Measurements from ENCODE around the gene LCN9.

LCN9 gene

GRCh38 chr9:135695036-135695435 is 31.9 kb downstream of the LCN9 start:
- TF ChIP-seq GATA3 (IDR thresholded peaks at IDR 0.05; ENCODE audit: low read depth, low read length) (no peak), GATA2 (IDR thresholded peaks at IDR 0.05; ENCODE audit: low read depth, low read length) (no peak)

GRCh38 chr9:135695642-135696041 is 32.5 kb downstream of the LCN9 start:
- TF ChIP-seq GATA3 (IDR thresholded peaks at IDR 0.05; ENCODE audit: low read depth, low read length) (no peak), GATA2 (IDR thresholded peaks at IDR 0.05; ENCODE audit: low read depth, low read length) (no peak)

DNA sequence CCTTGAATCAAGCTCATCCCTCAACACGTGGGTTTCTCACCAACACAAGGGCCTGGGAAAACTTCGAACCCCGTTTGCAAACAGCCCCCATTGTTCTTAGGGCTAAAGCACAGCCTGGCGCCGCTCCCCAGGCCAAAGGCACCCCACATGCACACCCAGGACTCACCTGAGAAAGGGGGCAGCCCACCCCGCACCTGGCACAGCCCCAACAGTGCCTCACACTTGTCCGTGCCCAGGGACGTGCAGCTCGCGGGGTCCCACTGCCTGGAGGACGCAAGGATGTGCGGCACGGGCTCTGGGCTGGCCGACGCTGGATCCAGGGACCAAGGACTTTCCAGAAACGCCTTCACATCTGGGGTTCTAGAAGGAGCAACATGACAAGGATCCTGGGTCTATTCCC is 33.3 kb downstream of the LCN9 start:
- TF ChIP-seq GATA3 (IDR thresholded peaks at IDR 0.05; ENCODE audit: low read depth, low read length), result no peak
- TF ChIP-seq GATA2 (IDR thresholded peaks at IDR 0.05; ENCODE audit: low read depth, low read length), result no peak

DNA sequence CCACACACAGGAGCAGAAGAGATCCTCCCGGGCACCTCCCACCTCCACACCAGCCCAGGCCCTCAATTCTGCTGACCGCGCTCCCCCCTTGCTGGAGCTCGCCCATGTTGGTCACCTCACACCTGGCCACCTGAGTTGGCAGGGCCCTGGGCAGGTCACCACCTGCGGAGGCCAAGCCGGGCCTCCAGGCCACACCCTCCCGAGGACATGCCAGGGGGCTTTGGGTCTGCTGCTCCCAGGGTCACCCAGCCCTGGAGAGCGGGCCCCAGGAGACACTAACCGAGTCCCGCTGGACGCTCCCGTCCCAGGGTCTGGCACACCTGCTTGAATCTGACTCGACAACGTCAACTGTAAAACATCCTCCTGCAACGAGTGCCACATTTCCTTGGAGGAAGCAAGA is 34.1 kb downstream of the LCN9 start:
- TF ChIP-seq GATA3 (IDR thresholded peaks at IDR 0.05; ENCODE audit: low read depth, low read length) (no peak), GATA2 (IDR thresholded peaks at IDR 0.05; ENCODE audit: low read depth, low read length) (no peak)

DNA sequence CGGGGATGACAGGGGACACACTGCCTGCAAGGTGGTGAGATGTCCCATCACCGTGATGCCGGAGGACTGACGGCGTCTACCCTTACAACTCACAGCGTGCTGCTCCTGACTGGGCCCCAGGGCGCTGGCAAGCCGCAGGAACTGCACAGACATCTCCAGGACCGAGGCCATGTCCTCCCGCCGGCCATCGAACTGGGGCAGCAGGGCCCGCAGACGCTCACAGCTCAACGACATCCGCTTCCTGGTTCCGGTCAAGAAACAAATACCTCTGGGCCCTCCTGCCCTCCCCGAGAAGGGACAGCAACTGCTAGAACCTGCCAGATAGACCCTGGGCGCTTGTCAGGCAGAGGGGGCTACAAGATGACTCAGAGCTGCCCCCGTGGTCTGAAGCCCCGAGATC is 35.1 kb downstream of the LCN9 start:
- TF ChIP-seq GATA3 (IDR thresholded peaks at IDR 0.05; ENCODE audit: low read depth, low read length), result no peak

DNA sequence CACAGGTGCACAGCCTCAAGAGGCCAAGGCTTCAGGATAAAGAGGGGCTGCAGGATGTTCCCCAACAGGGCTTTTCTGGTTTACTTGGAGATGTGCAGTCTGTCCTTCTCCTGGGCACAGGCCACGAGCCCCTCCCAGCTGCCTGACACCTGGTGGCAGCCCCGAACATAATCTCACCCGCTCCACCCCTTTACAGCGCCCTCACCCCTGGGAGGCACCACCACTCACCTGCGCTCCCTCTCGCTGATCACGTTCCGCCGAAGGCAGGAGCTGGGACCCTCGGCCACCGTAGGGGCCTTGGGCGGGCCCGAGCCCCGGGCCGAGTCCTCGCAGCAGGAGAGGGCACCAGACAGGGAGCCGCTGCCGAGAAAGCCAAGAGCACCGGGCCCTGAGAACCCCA is 35.7 kb downstream of the LCN9 start:
- TF ChIP-seq GATA3 (IDR thresholded peaks at IDR 0.05; ENCODE audit: low read depth, low read length) (no peak), GATA2 (IDR thresholded peaks at IDR 0.05; ENCODE audit: low read depth, low read length) (no peak)

GRCh38 chr9:135699440-135699839 is 36.3 kb downstream of the LCN9 start, which contains the start of gene SOHLH1:
Gene SOHLH1 (minus strand): TSS chr9:135699481. CDS start chr9:135699467, 14 bp downstream.
- TF ChIP-seq GATA2 (IDR thresholded peaks at IDR 0.05; ENCODE audit: low read depth, low read length) (no peak), GATA3 (IDR thresholded peaks at IDR 0.05; ENCODE audit: low read depth, low read length) (no peak)

DNA sequence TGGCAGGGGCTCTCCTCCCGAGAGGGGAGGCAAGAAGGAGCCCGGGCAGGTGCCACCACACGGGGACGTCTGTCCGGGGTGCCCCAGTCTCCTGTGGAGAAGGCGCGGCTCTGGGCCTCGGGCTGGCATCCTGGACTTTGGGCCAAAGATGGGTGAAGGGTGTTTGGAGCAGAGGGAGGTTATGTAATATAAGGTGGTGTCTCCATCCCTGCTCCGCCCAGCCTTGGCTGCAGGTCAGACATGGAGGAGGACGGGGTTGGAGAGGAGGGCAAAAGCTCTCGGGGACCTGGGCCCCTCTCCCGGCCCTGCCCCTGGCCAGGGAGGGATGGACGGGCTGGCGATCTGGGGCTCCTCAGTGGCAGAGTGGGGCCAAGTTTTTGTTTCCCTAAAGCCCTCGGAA is 37.4 kb downstream of the LCN9 start:
- TF ChIP-seq GATA3 (IDR thresholded peaks at IDR 0.05; ENCODE audit: low read depth, low read length) (no peak), GATA2 (IDR thresholded peaks at IDR 0.05; ENCODE audit: low read depth, low read length) (no peak)

DNA sequence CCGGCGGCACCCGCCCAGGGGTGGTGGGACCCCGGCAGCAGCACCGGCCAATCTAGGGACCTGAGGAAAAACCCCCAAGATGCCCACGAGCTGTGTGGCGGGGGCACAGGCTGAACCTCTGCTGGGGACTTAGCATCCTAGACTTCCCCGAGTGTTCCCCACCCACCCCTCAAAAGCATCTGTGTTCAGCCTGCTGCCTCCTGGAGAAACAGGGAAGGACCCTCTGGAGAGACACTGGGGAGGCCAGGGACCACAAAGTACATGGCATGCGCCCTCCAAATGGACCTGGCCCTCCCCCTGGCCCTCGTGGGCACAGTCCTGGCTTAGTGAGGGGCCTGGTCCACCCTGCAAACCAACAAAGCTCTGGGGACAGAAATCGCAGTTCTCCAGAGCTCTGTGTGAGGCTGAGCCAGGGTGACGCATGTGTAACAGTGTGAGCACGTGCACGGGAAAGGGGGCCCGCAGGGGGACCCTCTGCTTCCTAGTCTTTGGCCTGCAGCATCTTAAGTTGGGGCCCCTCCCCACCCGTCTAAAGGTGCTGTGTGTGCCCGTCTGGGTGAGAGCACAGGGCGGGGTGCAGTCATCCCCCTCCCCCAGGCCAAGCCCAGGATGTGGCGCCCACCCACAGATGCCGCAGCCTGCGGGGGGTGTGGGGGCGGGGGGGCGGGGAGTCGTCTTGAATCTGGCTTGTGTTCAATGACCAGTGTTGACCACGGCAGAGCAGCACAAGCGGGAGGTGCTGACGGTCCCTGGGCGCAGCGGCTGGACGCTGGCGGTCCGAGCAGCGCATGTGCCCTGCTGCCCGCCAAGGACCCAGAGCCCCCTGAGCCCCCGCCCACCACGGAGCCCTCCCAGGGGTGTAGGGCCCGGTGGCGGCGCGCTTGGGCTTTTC is 38.2 kb downstream of the LCN9 start:
- TF ChIP-seq GATA3 (IDR thresholded peaks at IDR 0.05; ENCODE audit: low read depth, low read length), result no peak
- no peak for TF ChIP-seq GATA2 (IDR thresholded peaks at IDR 0.05; ENCODE audit: low read depth, low read length)

DNA sequence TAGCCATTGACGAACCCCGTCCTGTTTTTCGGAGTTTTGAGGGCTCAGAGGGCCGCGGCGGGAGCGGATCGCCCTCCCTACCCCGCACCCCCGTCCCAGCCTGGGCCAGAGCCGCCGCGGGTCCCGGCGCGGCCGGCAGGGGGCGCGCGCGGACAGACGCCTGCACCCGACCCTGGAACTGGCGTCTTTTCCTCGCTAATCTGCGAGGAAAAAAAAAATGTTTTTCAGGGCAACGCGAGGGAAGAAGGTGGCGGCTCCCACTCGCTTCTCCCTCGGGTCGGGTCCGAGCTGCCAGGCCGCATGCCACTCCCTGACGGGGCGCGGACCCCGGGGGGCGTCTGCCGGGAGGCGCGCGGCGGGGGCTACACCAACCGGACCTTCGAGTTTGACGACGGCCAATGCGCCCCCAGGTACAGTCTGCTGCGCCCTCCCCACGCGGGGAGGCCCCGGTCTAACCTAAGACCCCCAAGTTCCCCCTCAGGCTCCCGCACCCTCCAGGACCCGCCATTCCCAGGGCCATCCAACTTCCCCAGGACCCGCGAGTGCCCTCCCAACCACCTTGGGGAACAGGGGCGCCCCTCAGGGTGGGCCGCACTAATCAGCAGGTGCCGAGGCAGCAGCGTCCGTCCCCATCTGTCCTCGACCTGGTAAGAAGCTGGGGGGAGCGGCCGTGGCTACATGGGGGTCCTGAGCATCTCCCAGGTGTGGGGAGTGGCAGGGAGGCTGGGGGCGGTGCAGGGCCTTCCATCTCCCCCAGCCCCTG is 39.0 kb downstream of the LCN9 start, which contains the start of gene KCNT1:
TSS of gene KCNT1 (plus strand) at position 227 of the 763 bp plus-strand sequence. CDS start at position 301, 74 bp downstream.
- TF ChIP-seq GATA2 (IDR thresholded peaks at IDR 0.05; ENCODE audit: low read depth, low read length) (no peak), GATA3 (IDR thresholded peaks at IDR 0.05; ENCODE audit: low read depth, low read length) (no peak)

GRCh38 chr9:135703726-135704125 is 40.6 kb downstream of the LCN9 start:
- no peak for TF ChIP-seq GATA3 (IDR thresholded peaks at IDR 0.05; ENCODE audit: low read depth, low read length)
- TF ChIP-seq GATA2 (IDR thresholded peaks at IDR 0.05; ENCODE audit: low read depth, low read length), result no peak

DNA sequence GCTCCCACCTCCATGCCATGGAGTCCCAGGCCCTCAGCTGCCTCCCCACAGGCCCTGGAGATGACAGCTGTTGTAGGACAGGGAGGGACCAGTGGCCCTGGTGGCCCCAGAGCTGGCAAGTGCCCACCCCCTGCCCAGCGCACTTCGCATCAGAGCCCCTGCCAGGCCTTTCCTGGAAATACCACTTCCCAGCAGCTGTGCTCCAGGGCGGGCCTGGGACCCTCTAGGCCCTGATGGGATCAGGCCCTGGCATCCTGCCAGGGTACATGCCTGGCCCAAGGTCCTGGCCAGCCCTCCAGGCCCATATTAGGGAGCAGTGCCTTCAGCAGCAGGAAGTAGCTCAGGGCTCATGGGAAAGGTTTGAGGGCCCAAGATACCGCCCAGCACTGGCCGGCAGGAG is 41.4 kb downstream of the LCN9 start:
- TF ChIP-seq GATA3 (IDR thresholded peaks at IDR 0.05; ENCODE audit: low read depth, low read length), result no peak
- TF ChIP-seq GATA2 (IDR thresholded peaks at IDR 0.05; ENCODE audit: low read depth, low read length), result peak; percentile 27; the same call in 1 of the 2 replicates

DNA sequence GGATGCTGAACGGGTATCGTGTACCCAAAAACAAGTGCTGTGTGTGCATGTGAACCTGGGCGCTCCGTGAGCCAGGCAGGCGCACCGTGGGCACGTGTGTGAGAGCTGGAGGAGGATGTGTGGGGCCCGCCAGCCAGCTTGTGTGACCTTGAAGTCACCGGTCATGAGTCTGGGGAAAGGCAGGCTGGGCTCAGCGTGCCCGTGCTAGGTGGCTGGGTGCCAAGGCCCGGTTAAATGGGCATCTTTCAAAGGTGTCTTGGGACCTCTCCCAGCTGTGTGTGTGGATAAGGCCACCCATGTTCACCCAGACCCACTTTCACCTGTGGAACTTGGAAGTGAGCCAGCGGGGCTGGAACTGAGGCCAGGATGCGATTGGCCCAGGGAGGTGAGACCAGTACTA is 42.3 kb downstream of the LCN9 start:
- TF ChIP-seq GATA3 (IDR thresholded peaks at IDR 0.05; ENCODE audit: low read depth, low read length), result no peak

DNA sequence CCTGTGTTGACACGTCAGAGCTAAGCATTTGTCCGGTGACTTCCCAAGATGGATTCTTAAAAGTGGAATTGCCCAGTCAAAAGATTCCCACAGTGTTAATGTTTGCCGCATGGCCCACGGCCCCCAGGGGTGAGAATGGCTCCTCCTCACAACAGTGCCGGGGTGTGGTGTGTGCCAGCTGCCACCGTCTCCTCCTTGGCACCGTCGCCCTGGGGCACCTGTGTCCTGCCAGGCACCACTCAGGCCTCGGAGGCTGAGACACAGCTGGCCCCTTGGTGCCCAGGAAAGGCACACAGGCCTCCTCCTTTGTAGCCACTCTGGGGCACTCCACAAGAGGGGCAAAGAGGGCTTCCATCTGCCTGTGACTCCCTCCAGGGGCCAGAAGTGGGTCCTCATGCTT is 43.2 kb downstream of the LCN9 start:
- no peak for TF ChIP-seq GATA3 (IDR thresholded peaks at IDR 0.05; ENCODE audit: low read depth, low read length)
- TF ChIP-seq GATA2 (IDR thresholded peaks at IDR 0.05; ENCODE audit: low read depth, low read length), result no peak
